ENCODE measurements around the gene ZCWPW1.

ZCWPW1 gene

DNA sequence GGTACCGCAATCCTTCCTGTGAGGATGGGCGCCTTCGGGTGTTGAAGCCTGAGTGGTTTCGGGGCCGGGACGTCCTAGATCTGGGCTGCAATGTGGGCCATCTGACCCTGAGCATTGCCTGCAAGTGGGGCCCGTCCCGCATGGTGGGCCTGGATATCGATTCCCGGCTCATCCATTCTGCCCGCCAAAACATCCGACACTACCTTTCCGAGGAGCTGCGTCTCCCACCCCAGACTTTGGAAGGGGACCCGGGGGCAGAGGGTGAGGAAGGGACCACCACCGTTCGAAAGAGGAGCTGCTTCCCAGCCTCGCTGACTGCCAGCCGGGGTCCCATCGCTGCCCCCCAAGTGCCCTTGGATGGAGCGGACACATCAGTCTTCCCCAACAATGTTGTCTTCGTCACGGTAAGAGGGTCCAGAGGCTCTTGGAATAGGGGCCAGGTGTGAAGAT lies 2.8 kb upstream of the ZCWPW1 start:
- no peak for DNase-seq

DNA sequence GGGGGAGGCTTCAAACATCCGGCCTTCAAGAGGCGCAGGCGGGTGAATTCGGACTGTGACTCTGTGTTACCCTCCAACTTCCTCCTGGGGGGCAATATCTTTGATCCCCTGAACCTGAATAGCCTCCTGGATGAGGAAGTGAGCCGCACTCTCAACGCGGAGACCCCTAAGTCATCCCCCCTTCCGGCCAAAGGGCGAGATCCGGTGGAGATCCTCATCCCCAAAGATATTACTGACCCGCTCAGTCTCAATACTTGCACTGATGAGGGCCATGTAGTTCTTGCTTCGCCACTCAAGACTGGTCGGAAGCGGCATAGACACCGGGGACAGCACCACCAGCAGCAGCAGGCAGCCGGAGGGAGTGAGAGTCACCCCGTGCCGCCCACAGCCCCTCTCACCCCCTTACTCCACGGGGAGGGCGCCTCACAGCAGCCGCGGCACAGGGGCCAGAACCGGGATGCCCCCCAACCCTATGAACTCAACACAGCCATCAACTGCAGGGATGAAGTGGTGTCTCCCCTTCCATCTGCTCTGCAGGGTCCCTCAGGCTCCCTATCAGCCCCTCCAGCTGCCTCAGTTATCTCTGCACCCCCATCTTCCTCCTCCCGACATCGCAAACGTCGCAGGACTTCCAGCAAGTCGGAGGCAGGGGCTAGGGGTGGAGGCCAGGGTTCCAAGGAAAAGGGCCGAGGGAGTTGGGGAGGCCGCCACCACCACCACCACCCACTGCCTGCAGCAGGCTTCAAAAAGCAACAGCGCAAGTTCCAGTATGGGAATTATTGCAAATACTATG lies 2.2 kb upstream of the ZCWPW1 start:
- DNase-seq = no peak

DNA sequence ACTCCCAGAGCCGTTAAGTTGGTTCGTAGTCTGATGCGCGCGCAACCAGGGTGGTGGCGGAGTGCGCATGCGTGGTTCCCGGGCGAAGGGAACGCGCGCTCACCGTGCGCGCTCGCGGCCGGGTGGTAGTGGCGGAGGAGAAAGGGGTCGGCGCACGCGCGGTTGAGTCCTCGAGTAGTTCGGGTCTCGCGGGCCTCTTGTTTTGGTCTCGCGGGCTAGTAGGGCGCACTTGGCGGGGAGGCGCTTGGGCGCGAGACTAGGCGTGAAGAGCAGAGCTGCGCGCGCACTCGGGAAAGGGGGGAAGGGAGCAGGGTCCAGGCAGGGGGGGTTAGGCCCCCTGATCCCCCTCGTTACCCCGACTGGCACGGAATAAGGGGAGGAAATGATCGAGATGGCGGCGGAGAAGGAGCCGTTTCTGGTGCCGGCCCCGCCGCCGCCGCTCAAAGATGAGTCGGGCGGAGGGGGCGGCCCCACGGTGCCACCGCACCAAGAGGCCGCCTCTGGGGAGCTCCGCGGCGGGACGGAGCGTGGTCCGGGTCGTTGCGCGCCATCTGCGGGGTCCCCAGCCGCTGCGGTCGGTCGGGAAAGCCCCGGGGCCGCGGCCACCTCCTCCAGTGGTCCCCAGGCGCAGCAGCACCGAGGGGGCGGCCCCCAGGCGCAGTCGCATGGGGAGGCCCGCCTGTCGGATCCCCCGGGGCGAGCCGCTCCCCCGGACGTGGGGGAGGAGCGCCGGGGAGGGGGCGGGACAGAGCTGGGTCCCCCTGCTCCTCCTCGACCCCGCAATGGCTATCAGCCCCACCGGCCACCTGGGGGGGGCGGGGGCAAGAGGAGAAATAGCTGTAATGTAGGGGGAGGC lies 1.4 kb upstream of the ZCWPW1 start, which contains the start of gene MEPCE:
TSS of gene MEPCE (plus strand) at position 195 of the 856 bp plus-strand sequence. CDS start at position 383, 188 bp downstream.
- DNase-seq = peak; percentile 96 to 97

DNA sequence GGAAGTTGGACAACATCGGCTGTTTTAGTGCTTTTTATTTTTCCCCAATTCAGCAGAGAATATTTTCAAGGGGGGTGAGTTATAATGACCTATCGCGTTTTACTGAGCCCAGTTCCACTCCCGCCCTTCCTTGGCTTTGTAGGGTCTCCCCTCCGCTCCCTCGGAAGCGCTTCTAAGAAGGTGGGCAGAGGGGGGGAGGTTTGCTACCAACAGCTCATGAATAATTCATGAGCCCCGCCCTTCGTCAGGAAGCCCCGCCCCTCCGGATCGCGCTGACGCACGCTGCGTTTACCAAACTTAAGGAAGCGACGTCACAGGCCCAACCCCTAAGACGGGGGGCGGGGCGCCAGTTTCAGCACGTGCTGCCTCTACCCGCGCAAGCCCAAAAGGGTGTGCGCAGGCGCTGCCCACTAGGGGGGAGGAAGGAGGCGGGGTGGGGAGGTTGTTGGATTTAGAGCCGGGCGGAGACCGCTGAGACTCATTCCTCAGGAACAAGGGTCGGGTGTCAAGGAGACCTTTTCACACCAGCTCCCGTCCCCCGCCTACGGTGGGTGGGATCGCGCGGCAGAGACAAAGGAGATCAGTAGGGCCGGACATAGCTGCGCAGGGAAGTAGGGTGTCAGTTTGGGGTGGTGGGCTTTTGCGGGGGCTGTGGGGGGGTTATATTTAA lies 599 bp upstream of the ZCWPW1 start:
- DNase-seq = peak; percentile 97 to 99

DNA sequence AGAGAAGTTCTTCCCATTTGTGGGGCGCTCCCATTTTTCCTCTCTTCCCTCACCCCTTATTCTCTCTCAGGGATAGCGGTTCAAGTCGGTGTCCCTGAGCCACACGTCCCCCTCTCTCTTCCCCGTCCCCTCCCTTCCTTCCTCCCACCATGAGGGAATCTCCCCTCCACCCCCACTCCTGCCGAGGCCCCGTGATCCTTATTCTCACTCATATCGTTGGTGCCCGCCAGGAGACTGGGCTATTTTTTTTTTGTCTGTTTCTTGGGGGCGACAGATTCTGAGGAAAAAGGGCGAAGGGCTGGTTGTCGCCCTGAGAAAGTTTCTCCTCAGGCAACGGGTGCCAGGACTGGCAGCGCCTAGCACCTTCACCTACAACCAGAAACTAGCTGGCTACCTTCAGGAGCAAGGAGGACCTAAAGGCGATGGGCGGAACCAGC lies 723 bp downstream of the ZCWPW1 start:
- no peak for DNase-seq

DNA sequence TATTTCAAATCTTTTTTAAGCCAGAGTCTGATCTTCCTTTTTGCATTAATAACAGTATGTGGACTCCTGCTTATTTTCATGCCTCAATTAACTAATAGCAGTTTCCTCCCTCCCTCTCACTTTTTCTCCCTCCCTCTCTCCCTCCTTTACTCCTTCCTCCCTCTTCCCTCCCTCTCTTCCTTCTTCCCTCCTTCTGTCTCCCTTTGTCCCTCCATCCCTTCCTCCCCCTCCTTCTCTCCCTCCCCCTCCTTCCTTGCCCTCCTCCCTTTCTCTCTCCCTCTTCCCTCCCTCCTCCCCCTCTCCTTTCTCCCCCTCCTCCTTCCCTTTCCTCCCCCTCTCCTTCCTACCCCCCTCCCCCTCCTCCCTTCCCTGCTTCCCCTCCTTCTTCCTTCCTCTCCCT lies 2.0 kb downstream of the ZCWPW1 start:
- no peak for DNase-seq

DNA sequence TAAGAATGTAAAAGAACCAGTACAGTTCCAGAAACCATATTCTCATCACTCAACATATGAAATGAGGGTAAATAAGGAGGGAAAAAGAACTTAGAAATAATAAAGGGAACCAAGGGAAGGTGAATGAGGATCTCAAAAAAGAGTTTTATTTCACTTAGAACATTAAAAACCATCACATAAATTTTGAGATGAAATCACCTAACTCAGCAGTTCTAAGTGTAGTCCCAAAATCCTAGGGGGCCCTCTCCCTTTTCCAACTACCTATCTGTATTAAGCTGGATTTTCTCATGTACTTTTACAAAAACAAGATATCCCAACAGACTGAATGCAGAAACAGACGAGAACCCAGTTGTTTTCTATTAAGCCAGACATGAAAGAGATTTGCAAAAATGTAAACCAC lies 3.2 kb downstream of the ZCWPW1 start:
- no peak for DNase-seq

DNA sequence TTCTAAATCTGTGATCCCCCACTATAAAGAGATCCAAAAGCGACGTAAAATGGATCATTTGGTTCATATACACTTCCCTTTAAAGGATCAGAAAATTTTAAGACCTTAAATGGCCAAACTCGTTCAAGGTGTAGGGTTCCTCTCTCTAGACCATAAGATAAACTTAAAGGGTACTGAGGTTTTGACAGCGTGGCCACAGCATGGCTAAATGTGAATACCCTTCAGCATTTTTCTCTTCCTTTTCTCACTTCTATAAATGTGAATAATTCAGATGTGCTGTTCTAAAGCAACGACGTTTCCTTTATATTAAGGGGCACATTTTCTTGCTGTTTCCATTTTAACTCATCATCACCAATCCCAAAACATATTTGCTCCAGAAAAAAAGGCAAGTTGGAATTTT lies 5.2 kb downstream of the ZCWPW1 start:
- no peak for DNase-seq

DNA sequence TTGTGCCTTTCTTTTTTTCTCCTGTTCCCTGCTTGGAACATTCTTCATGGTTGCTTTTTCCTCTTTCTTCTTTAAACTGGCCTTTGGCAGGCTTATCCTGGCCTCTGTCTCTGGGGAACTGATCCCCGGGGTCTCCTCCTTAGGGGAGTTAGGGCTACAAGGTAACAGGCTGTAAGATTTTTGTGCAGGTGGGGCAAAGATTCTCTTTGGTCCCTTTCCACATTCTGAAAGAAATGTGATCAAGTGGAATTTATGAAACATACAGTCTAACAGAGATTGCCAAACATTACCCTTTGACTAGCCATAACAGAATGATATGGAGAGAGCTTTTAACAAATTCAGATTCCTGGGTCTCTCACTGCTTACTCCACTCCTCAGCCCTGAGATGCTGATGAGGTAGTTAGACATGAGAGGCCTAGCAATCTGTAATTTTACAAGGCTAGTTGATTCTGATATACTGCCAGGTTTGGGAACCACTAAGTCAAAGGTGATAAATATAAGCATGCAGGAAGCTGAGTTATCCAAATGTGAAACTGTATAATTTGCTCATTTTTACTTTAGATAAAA lies 8.8 kb downstream of the ZCWPW1 start:
- DNase-seq = no peak

DNA sequence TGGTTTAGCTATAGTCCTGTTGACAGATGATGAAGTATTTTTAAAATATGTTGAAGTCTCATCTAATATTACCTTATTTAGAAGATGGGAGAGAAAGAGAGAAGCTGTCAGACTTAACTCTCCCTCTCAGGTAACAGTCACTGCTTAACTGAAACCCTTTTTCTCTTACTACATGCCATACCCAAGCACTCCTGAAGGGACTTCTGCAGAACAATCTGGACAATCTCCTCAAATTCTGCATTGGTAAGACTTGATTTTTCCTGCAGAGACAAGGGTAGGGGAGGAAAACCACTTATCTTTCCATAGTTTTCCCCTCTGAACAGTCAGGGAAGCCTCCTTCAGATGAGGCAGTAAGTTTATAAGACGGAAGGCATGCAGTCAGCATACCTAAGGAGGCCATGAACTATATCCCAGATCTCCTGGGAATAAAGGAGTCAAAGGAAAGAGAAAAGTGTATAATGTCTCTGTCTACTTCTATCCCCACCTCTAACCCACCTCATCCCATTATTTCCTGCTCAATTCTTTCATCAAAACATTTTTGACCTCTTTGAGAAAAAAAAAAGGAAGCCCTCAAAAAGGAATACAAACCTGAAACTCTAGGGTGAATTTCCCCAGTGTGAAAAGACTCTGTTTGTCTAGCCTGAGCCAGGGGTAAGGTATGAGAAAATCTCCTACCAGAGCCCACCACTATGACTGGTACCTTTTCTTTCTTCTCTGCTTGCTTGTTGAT lies 9.4 kb downstream of the ZCWPW1 start:
- DNase-seq = no peak

DNA sequence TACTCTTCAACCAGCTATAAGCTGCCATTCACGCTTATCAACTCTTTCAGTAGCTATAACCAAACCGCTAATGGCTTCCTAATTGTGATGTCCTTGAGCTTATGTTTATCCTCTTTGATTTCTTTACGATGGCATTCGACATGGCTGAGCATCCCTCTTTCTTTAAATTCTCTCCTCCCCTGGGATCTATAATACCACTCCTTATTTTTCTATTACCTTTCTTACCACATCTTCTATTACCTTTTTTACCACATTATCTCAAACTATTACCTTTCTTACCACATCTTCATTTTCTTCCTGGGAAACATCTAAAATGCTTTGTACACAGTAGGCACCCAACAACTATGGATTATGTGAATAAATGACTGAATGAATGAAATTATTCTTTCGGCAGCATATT lies 13.1 kb downstream of the ZCWPW1 start:
- no peak for DNase-seq

DNA sequence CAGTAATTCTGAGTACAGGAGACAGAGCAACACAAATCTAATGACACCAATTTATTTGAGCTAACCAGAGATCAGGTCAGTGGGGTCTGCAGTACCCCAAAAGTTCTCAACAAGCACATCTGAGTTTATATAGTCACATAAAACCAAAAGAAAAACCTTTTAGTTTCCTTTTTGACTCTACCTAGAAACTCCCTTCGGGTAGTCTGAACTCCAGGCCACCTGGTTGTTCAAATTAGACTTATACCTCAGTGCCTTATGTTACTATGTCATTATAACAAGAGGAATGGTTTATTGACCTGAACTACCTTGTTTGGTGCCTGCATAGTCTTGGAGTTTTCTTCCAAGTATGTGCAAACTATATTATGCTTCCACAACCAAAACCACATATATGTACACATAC lies 14.6 kb downstream of the ZCWPW1 start:
- DNase-seq = no peak

DNA sequence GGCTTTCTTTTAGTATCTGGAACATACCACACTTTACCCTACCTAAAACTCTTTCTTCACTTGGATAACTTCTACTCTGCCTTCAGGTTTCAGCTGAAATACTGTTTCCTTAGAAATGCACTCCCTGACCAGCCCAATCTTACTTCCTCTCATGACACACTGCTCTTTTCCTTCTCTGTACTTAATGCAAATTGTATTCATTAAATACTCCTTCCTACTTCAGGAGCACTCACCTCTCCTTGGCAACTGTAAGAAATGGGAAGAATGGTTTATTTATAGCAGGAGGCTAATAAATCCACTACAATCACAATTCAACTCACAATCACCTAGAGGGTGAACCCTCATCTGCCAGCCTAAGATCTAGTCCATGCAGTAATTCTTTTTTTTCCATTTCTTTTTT lies 15.2 kb downstream of the ZCWPW1 start:
- DNase-seq = no peak

DNA sequence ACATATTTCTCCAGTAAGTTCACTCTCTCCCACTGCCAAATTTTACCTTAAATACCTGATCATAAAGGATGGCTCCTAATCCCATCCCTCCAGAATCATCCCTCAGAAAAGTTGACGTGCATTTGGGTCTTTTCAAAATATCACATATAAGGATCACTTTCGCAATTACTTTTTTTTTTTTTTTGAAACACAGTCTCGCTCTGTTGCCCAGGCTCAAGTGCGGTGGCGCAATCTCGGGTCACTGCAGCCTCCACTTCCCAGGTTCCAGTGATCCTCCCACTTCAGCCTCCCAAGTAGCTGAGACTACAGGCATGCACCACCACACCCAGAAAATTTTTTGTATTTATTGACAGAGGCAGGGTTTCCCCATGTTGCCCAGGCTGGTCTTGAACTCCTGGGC lies 17.4 kb downstream of the ZCWPW1 start:
- no peak for DNase-seq

DNA sequence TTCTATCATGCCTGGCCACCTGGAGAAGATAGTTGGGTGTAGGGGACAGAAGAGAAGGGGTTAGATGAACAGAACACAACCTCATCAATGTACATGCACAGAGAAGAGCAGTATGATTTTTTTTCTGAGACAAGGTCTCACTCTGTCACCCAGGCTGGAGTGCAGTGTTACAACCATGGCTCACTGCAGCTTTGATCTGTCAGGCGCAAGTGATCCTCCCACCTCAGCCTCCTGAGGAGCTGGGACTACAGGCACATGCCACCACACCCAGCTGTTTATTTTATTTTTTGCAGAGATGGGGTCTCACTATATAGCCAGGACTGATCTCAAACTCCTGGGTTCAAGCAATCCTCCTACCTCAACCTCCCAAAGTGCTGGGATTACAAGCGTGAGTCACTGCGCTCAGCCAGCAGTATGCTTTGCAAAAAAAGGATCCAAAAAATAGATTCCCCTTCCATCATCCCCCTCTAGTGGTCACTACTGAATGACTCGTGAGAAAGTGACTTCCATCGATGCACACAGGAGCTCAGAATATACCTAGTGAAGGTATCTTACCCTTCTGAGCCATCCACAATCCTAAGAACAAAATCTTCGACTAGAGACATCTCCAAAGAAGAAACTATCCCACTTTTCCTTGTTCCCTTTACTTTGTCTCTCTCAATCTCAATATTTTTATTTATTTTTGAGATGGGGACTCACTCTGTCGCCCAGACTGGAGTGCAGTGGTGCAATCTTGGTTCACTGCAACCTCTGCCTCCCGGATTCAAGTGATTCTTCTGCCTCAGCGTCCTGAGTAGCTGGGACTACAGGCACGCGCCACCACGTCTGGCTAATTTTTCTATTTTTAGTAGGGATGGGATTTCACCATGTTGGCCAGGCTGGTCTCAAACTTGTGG lies 21.0 kb downstream of the ZCWPW1 start:
- peak in 1 of 2 experiments; percentile 53 for DNase-seq

DNA sequence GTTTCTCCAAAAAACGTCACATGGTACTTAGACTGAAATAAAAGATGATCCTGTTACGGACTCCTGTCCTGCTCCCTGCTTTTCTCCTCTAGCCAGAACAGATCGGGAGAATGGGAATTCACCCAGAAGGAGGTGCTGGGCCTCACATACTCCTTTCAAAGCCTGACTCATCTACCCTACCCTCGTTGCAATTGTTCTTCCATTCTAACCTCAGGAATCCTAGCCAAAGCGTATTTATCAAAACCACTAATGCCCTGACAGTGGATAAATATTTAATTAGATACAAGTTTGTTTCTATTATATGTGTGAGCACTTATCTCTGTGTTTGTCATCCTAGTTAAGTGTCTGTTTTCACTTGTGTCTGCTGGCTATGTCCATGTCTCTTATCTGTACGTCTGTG lies 21.7 kb downstream of the ZCWPW1 start:
- no peak for DNase-seq

DNA sequence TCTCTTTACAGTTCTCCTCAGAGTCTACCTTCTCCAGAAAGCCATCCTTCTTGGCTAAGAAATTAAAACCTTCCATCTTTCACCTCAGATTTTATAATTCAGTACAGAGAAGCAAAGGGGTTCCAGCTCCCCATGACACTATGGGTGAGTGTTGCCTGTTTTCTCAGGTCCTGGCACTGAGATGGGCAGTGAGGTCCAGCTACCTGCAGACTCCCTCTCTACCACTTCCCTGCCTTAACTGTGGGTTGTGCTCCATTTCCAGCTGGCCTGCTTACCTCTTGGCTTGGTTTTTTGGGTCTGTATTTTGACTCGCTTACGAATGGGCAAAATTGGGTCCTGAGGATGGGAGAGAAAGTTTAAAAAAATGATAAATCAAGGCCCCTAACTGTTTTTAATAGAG lies 26.3 kb downstream of the ZCWPW1 start:
- DNase-seq = no peak

DNA sequence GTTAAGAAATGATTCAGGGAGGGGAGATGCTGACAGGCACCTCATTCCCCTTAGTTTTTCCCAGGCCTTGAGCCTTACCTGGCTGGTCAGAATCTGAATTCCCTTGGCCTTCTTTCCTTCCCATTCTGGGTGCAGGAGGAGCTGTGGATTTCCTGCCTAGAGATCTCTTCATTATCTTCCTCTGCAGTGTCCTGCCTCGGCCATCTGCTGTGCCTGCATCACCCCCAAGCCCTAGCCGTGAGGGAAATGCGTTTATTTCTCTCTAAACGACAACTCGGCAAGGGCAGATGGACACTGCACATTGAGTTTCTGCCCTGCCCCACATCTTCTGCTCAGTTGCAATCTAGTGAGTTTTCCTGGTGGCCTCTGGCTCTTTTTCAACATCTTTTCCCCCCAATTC lies 26.7 kb downstream of the ZCWPW1 start:
- DNase-seq = peak in 1 of 2 experiments; percentile 26

DNA sequence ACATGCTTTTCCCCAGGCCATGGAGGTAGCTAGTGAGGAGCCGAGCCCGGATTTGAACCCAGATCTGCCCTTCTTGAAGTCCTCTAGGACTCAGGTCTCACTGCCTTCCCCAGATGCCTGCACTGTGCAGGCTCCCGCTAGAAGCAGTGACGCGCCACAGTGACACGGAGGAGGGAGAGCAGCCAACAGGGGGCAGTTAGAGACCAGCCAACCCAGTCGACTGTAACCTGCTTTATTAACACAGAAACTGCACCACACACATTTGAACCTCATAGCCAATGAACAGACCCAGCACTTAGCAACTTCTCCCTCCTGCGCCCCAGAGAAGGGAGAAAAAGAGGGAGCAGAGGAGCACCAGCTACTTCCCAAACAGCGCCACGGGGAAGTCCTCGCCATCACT lies 27.8 kb downstream of the ZCWPW1 start:
- DNase-seq = no peak

DNA sequence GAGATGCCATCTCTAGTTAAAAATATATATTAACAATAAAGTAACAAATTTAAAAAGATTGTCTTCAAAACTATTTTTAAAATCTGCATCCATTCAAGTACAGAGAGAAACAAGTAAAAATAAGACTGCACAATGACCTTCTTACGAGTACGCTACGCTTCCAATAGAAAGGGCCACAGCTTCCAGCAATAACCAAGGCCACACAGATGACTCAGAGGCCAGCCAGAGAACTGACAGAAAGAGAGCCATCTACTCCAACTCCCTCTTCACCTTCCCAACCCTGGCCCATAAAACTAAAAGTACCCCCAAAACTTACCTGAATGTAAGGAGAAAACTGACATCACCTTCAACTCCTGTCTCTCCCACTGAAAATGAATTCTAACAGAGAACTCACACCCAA lies 28.5 kb downstream of the ZCWPW1 start:
- DNase-seq = no peak

DNA sequence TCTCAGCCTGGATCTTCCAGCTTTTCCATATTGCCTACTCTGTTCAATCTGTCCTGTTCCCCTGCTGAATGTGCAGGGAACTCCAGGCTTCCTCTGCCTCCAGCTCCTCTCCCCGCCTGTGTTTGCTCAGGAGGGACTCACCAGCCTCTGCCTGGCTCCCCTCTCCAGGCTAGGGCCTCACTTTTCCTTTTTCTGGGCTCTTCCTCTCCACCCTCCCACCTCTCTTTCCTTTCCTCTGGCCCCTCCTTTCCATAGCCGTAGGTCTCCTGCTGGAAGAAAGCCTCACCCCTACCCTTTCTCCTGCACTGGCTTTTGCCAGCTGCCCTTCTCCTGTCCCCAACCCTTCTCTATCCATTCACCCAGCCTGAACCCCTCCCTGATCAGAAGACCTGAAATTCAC lies 30.3 kb downstream of the ZCWPW1 start:
- no peak for DNase-seq
